Measurements from ENCODE around the gene LARGE1. TPM values are rescaled to one million over a fixed set of nuclear protein-coding genes. Genes with fewer than 3 reads are reported as not detected.

Gene LARGE1
- total and polyA plus RNA-seq, 2 of the 4 experiments (the other 2 are of a cell fraction): 6.2 to 12.4 TPM

DNA sequence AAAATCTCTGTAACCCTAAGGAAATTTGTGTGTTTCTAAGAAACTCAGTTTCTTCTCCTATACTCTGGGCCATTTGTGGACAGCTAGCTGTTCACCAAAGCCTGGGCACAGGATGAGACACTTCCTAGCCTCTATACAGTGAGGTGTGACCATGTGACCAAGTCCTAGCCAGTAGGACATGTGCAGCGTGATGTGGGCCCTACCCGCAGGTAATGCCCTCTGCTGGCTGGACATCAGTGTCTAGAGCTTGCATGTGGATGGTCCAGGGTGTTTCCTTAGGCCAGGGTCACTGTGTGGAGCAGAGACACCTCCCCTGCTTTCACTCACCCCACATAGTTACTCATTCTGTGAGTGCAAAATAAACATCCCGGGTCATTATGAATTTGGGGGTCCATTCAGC is 100.5 kb downstream of the LARGE1 start:
- H2BK20ac ChIP-seq (ENCODE audit: low read depth, low read length): no peak overlapping the region
- POLR2A ChIA-PET (ENCODE audit: unreplicated experiment): no interaction called here
- H3K36me3 ChIP-seq (ENCODE audit: control insufficient read depth, insufficient read depth, low read length): no peaks in the 10 kb centered on the region
- H3K18ac ChIP-seq (ENCODE audit: low read depth, low read length): no peak overlapping the region
- peaks cover 8 to 29% of the 10 kb centered on the region in 2 experiments; a peak in 3 of 4 replicates for H3K79me1 ChIP-seq (ENCODE audit: low read depth in 1 of 2, low read length in 2 of 2)
- in situ Hi-C loops (cut with MboI; ENCODE audit: low sequenced_read_pairs): no loop called here
- H3K27ac ChIP-seq (ENCODE audit: insufficient read depth, low read length): no peak overlapping the region
- H4K8ac ChIP-seq (ENCODE audit: low read depth in 2 of 2, low read length in 2 of 2): no peak overlapping the region
- H3K56ac ChIP-seq (ENCODE audit: extremely low read depth, insufficient read depth, low read length): no peak overlapping the region
- H2BK120ac ChIP-seq (ENCODE audit: low read depth, low read length): no peak overlapping the region
- H3K4ac ChIP-seq (ENCODE audit: low read depth, low read length): no peak overlapping the region
- H3K9ac ChIP-seq (ENCODE audit: low read depth, low read length): no peak overlapping the region
- no peak overlapping the region for H2AK5ac ChIP-seq (ENCODE audit: low read depth, low read length)
- no CpG with 5 or more reads among the region's 3 CpGs for WGBS, 2 experiments (ENCODE audit: extremely low coverage in 2 of 2, insufficient read length in 1 of 2)
- no peak overlapping the region for H4K5ac ChIP-seq (ENCODE audit: low read depth, low read length)
- H3K9me3 ChIP-seq (ENCODE audit: control insufficient read depth, insufficient read depth, low read length): no peaks in the 10 kb centered on the region
- H3K23ac ChIP-seq (ENCODE audit: low read depth, low read length): no peak overlapping the region
- no peak overlapping the region for H3K4me2 ChIP-seq (ENCODE audit: low read depth, low read length)
- H2AK9ac ChIP-seq (replicated peaks; ENCODE audit: low read depth, low read length, poor library complexity): no peak overlapping the region
- H4K91ac ChIP-seq (ENCODE audit: insufficient read depth, low read depth, low read length): no peak overlapping the region
- H2AFZ ChIP-seq (replicated peaks; ENCODE audit: low read length, poor library complexity): no peak overlapping the region
- H3K14ac ChIP-seq (replicated peaks; ENCODE audit: low read depth, low read length): no peak overlapping the region
- TF ChIP-seq, protein P1, sequence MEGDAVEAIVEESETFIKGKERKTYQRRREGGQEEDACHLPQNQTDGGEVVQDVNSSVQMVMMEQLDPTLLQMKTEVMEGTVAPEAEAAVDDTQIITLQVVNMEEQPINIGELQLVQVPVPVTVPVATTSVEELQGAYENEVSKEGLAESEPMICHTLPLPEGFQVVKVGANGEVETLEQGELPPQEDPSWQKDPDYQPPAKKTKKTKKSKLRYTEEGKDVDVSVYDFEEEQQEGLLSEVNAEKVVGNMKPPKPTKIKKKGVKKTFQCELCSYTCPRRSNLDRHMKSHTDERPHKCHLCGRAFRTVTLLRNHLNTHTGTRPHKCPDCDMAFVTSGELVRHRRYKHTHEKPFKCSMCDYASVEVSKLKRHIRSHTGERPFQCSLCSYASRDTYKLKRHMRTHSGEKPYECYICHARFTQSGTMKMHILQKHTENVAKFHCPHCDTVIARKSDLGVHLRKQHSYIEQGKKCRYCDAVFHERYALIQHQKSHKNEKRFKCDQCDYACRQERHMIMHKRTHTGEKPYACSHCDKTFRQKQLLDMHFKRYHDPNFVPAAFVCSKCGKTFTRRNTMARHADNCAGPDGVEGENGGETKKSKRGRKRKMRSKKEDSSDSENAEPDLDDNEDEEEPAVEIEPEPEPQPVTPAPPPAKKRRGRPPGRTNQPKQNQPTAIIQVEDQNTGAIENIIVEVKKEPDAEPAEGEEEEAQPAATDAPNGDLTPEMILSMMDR (conservative IDR thresholded peaks at IDR 0.05; ENCODE audit: low read depth, low read length): no peak
- TF ChIP-seq MXI1 (IDR thresholded peaks at IDR 0.05; ENCODE audit: borderline replicate concordance, low read depth, low read length) (no peak), RFX5 (IDR thresholded peaks at IDR 0.05; ENCODE audit: low read depth, low read length) (no peak), FOS (IDR thresholded peaks at IDR 0.05; ENCODE audit: low read depth, low read length) (no peak), NFE2L2 (IDR thresholded peaks at IDR 0.05; ENCODE audit: low read depth, low read length) (no peak), USF2 (IDR thresholded peaks at IDR 0.05; ENCODE audit: low read depth, low read length) (no peak), POLR2A (IDR thresholded peaks at IDR 0.05; ENCODE audit: low read depth, low read length) (no peak), SMC3 (IDR thresholded peaks at IDR 0.05; ENCODE audit: low read depth, low read length) (no peak), BHLHE40 (IDR thresholded peaks at IDR 0.05; ENCODE audit: low read depth, low read length) (no peak)
- DNase-seq: no peak
- no peaks in the 10 kb centered on the region for H3K27me3 ChIP-seq (ENCODE audit: control insufficient read depth, insufficient read depth, low read length)
- BruUV-seq (replicated peaks): no TSS peak
- H3K9me1 ChIP-seq (ENCODE audit: insufficient read depth, low read length): peaks cover 14% of the 10 kb centered on the region
- 0 out of 2 replicates have a peak, but pooled peaks cover 6% of the 10 kb centered on the region for H4K20me1 ChIP-seq (ENCODE audit: insufficient read depth, low read length)
- intact Hi-C loops (cut with micrococcal nuclease): no loop called here
- H3K4me1 ChIP-seq (ENCODE audit: control insufficient read depth, insufficient read depth, low read length): no peaks in the 10 kb centered on the region
- CTCF ChIA-PET: no interaction called here
- ATAC-seq (ENCODE audit: low read depth): no peak
- no peak overlapping the region for H3K4me3 ChIP-seq (ENCODE audit: insufficient read depth, low read depth, low read length)
- H2BK5ac ChIP-seq (ENCODE audit: low read depth, low read length, poor library complexity, severe bottlenecking): no peak overlapping the region
- dilution Hi-C loops (cut with HindIII; ENCODE audit: low sequenced_read_pairs, unreplicated experiment): no loop called here
- H2BK15ac ChIP-seq (ENCODE audit: low read depth, low read length): no peak overlapping the region

Data from IMR-90 (cell line).